Karpas-422 (cell line): ENCODE results near the gene ULK4. TPM values are rescaled to one million over a fixed set of nuclear protein-coding genes. Genes with fewer than 3 reads are reported as not detected.

Source experiments
- DNase-seq: peaks from one replicate; pipeline ENCODE4 v3.0.0-alpha.2; 2015
- H2AFZ ChIP-seq: fragments of 200-600 bp; sonication (generic); 2 replicates; pipeline ENCODE4 v1.6.1; 2014; ENCODE audit warnings: antibody characterized with exemption, low read length, mixed read lengths
- H3K27ac ChIP-seq: fragments of 200-600 bp; sonication (generic); 2 replicates; pipeline ENCODE4 v1.5.1; 2014; ENCODE audit warnings: mild to moderate bottlenecking, low read length, moderate library complexity
- H3K27me3 ChIP-seq: fragments of 200-600 bp; sonication (generic); 2 replicates; pipeline ENCODE4 v1.6.1; 2014; ENCODE audit warnings: low read length, mixed read lengths
- H3K36me3 ChIP-seq: fragments of 200-600 bp; sonication (generic); 2 replicates; pipeline ENCODE4 v1.6.1; 2014; ENCODE audit warnings: low read length, mixed read lengths; ENCODE audit not compliant: insufficient read depth
- H3K4me1 ChIP-seq: fragments of 200-600 bp; sonication (generic); 2 replicates; pipeline ENCODE4 v1.6.1; 2014; ENCODE audit warnings: mild to moderate bottlenecking, low read length, mixed read lengths
- H3K4me2 ChIP-seq: fragments of 200-600 bp; sonication (generic); 2 replicates; pipeline ENCODE4 v1.6.1; 2014; ENCODE audit warnings: low read length, low read depth, mild to moderate bottlenecking; ENCODE audit not compliant: poor library complexity, severe bottlenecking
- H3K4me3 ChIP-seq: fragments of 200-600 bp; sonication (generic); 2 replicates; pipeline ENCODE4 v1.5.1; 2014; ENCODE audit warnings: mild to moderate bottlenecking, antibody characterized with exemption, low read length, mixed read lengths
- H3K79me2 ChIP-seq: fragments of 200-600 bp; sonication (generic); 2 replicates; pipeline ENCODE4 v1.6.1; 2014; ENCODE audit warnings: mild to moderate bottlenecking, low read length, mixed read lengths
- H3K9ac ChIP-seq: fragments of 200-600 bp; sonication (generic); 2 replicates; pipeline ENCODE4 v1.6.0; 2014; ENCODE audit warnings: low read length
- H3K9me2 ChIP-seq: fragments of 200-600 bp; sonication (generic), shearing (Covaris generic); replicated peaks from 2 replicates; pipeline ENCODE4 v1.6.0; 2014; ENCODE audit warnings: mild to moderate bottlenecking, low read length, moderate library complexity; ENCODE audit not compliant: insufficient read depth
- H3K9me3 ChIP-seq: fragments of 300-700, 200-600 bp; sonication (generic); 2 replicates; pipeline ENCODE4 v1.6.1; 2014; ENCODE audit warnings: low read length, mixed read lengths
- H4K20me1 ChIP-seq: fragments of 200-600 bp; sonication (generic); 2 replicates; pipeline ENCODE4 v1.6.1; 2014; ENCODE audit warnings: mild to moderate bottlenecking, antibody characterized with exemption, low read length, low read depth; ENCODE audit not compliant: insufficient read depth
- total RNA-seq: library from RNA; depleted of rRNA; stranded (reverse); fragments of >200 nt; shearing (Covaris generic); gene quantifications from 2 replicates; pipeline ENCODE4 v1.2.3, GENCODE V29; 2014; ENCODE audit warnings: low replicate concordance

ULK4 gene
- total RNA-seq, 1 experiment from 2014 or later: 8.8 TPM

GRCh38 chr3:41578798-41579197 lies 383.1 kb downstream of the ULK4 start:
- Histone ChIP-seq H4K20me1 (no peaks in the 10 kb centered on the region), H3K79me2 (no peaks in the 10 kb centered on the region), H3K9me2 (no peaks in the 10 kb centered on the region), H3K27ac (no peak overlapping the region), H2AFZ (no peak overlapping the region), H3K4me1 (no peaks in the 10 kb centered on the region), H3K36me3 (no peaks in the 10 kb centered on the region), H3K4me2 (no peak overlapping the region), H3K27me3 (no peaks in the 10 kb centered on the region), H3K4me3 (no peak overlapping the region), H3K9ac (no peak overlapping the region), H3K9me3 (no peaks in the 10 kb centered on the region)
- no peak for DNase-seq

- no peak for DNase-seq
- Histone ChIP-seq H3K27me3 (no peaks in the 10 kb centered on the region), H3K9me3 (no peaks in the 10 kb centered on the region), H3K27ac (no peak overlapping the region), H3K4me1 (peaks cover 4% of the 10 kb centered on the region; the same call in 1 of the 2 replicates), H3K79me2 (no peaks in the 10 kb centered on the region), H3K4me3 (no peak overlapping the region), H2AFZ (no peak overlapping the region), H3K9me2 (no peaks in the 10 kb centered on the region), H3K36me3 (no peaks in the 10 kb centered on the region), H4K20me1 (no peaks in the 10 kb centered on the region), H3K4me2 (no peak overlapping the region), H3K9ac (no peak overlapping the region)
Measured at GRCh38 chr3:41575724-41576123, 386.2 kb downstream of the ULK4 start.

GRCh38 chr3:41574900-41575299 lies 387.0 kb downstream of the ULK4 start:
- Histone ChIP-seq H3K4me2 (no peak overlapping the region), H3K36me3 (no peaks in the 10 kb centered on the region), H3K9ac (no peak overlapping the region), H3K27me3 (no peaks in the 10 kb centered on the region), H3K4me3 (no peak overlapping the region), H2AFZ (no peak overlapping the region), H3K9me3 (no peaks in the 10 kb centered on the region), H3K9me2 (no peaks in the 10 kb centered on the region), H3K27ac (no peak overlapping the region), H4K20me1 (no peaks in the 10 kb centered on the region), H3K4me1 (peaks cover 4% of the 10 kb centered on the region; the same call in 1 of the 2 replicates), H3K79me2 (no peaks in the 10 kb centered on the region)
- DNase-seq: no peak

GRCh38 chr3:41573591-41573990 lies 388.3 kb downstream of the ULK4 start:
- H4K20me1 ChIP-seq: no peaks in the 10 kb centered on the region
- no peaks in the 10 kb centered on the region for H3K36me3 ChIP-seq
- no peak overlapping the region for H3K27ac ChIP-seq
- H3K9me3 ChIP-seq: no peaks in the 10 kb centered on the region
- no peaks in the 10 kb centered on the region for H3K79me2 ChIP-seq
- no peak overlapping the region for H3K4me2 ChIP-seq
- no peak overlapping the region for H2AFZ ChIP-seq
- DNase-seq: no peak
- H3K9me2 ChIP-seq: no peaks in the 10 kb centered on the region
- H3K27me3 ChIP-seq: no peaks in the 10 kb centered on the region
- H3K9ac ChIP-seq: no peak overlapping the region
- peaks cover 4% of the 10 kb centered on the region; the same call in 1 of the 2 replicates for H3K4me1 ChIP-seq
- H3K4me3 ChIP-seq: no peak overlapping the region

GRCh38 chr3:41572092-41572491 lies 389.8 kb downstream of the ULK4 start:
- Histone ChIP-seq H3K27ac (no peak overlapping the region), H3K9me3 (no peaks in the 10 kb centered on the region), H3K4me3 (no peak overlapping the region), H3K9me2 (no peaks in the 10 kb centered on the region), H3K79me2 (no peaks in the 10 kb centered on the region), H3K36me3 (no peaks in the 10 kb centered on the region), H4K20me1 (no peaks in the 10 kb centered on the region), H2AFZ (no peak overlapping the region), H3K4me1 (peaks cover 4% of the 10 kb centered on the region; the same call in 1 of the 2 replicates), H3K4me2 (no peak overlapping the region), H3K9ac (no peak overlapping the region), H3K27me3 (no peaks in the 10 kb centered on the region)
- DNase-seq: no peak

- no peak overlapping the region for H3K4me3 ChIP-seq
- H3K27ac ChIP-seq: no peak overlapping the region
- no peak for DNase-seq
- H3K9me2 ChIP-seq: no peaks in the 10 kb centered on the region
- no peaks in the 10 kb centered on the region for H3K79me2 ChIP-seq
- no peaks in the 10 kb centered on the region for H3K36me3 ChIP-seq
- H3K4me2 ChIP-seq: no peak overlapping the region
- no peaks in the 10 kb centered on the region for H3K27me3 ChIP-seq
- no peak overlapping the region for H3K9ac ChIP-seq
- no peaks in the 10 kb centered on the region for H4K20me1 ChIP-seq
- H2AFZ ChIP-seq: no peak overlapping the region
- H3K4me1 ChIP-seq: peaks cover 4% of the 10 kb centered on the region; the same call in 1 of the 2 replicates
- H3K9me3 ChIP-seq: no peaks in the 10 kb centered on the region
Measured at GRCh38 chr3:41569632-41570305, 392.1 kb downstream of the ULK4 start.

- H3K9ac ChIP-seq: no peak overlapping the region
- H3K27ac ChIP-seq: no peak overlapping the region
- H2AFZ ChIP-seq: no peak overlapping the region
- H3K79me2 ChIP-seq: no peaks in the 10 kb centered on the region
- H3K9me2 ChIP-seq: no peaks in the 10 kb centered on the region
- H3K4me3 ChIP-seq: no peak overlapping the region
- no peak overlapping the region for H3K4me2 ChIP-seq
- DNase-seq: no peak
- H3K36me3 ChIP-seq: no peaks in the 10 kb centered on the region
- no peaks in the 10 kb centered on the region for H3K4me1 ChIP-seq
- no peaks in the 10 kb centered on the region for H4K20me1 ChIP-seq
- H3K9me3 ChIP-seq: no peaks in the 10 kb centered on the region
- no peaks in the 10 kb centered on the region for H3K27me3 ChIP-seq
Measured at GRCh38 chr3:41565948-41566514, 395.9 kb downstream of the ULK4 start.

GRCh38 chr3:41565003-41565402 lies 396.9 kb downstream of the ULK4 start:
- H3K4me1 ChIP-seq: no peaks in the 10 kb centered on the region
- H2AFZ ChIP-seq: no peak overlapping the region
- H3K4me3 ChIP-seq: no peak overlapping the region
- no peaks in the 10 kb centered on the region for H3K36me3 ChIP-seq
- H3K9ac ChIP-seq: no peak overlapping the region
- H4K20me1 ChIP-seq: no peaks in the 10 kb centered on the region
- no peak for DNase-seq
- no peaks in the 10 kb centered on the region for H3K27me3 ChIP-seq
- H3K9me3 ChIP-seq: no peaks in the 10 kb centered on the region
- H3K79me2 ChIP-seq: no peaks in the 10 kb centered on the region
- H3K27ac ChIP-seq: no peak overlapping the region
- no peak overlapping the region for H3K4me2 ChIP-seq
- H3K9me2 ChIP-seq: no peaks in the 10 kb centered on the region
